GM12873 (cell line): ENCODE measurements around the gene USP2.
A peak's percentile ranks its signal among the peaks of the same experiment; 100 is the strongest.

Experiments used
- TF ChIP-seq, protein P1 (sequence below): IDR thresholded peaks from 2 replicates; pipeline ENCODE4 v1.5.1; 2012; ENCODE audit warnings: low read depth, mild to moderate bottlenecking, moderate library complexity, low read length, control low read depth; ENCODE audit not compliant: insufficient read depth; ENCODE audit errors: missing control alignments

Gene USP2

GRCh38 chr11:119357074-119357473 is 24.4 kb downstream of the USP2 start:
- TF ChIP-seq, protein P1, sequence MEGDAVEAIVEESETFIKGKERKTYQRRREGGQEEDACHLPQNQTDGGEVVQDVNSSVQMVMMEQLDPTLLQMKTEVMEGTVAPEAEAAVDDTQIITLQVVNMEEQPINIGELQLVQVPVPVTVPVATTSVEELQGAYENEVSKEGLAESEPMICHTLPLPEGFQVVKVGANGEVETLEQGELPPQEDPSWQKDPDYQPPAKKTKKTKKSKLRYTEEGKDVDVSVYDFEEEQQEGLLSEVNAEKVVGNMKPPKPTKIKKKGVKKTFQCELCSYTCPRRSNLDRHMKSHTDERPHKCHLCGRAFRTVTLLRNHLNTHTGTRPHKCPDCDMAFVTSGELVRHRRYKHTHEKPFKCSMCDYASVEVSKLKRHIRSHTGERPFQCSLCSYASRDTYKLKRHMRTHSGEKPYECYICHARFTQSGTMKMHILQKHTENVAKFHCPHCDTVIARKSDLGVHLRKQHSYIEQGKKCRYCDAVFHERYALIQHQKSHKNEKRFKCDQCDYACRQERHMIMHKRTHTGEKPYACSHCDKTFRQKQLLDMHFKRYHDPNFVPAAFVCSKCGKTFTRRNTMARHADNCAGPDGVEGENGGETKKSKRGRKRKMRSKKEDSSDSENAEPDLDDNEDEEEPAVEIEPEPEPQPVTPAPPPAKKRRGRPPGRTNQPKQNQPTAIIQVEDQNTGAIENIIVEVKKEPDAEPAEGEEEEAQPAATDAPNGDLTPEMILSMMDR: no peak

DNA sequence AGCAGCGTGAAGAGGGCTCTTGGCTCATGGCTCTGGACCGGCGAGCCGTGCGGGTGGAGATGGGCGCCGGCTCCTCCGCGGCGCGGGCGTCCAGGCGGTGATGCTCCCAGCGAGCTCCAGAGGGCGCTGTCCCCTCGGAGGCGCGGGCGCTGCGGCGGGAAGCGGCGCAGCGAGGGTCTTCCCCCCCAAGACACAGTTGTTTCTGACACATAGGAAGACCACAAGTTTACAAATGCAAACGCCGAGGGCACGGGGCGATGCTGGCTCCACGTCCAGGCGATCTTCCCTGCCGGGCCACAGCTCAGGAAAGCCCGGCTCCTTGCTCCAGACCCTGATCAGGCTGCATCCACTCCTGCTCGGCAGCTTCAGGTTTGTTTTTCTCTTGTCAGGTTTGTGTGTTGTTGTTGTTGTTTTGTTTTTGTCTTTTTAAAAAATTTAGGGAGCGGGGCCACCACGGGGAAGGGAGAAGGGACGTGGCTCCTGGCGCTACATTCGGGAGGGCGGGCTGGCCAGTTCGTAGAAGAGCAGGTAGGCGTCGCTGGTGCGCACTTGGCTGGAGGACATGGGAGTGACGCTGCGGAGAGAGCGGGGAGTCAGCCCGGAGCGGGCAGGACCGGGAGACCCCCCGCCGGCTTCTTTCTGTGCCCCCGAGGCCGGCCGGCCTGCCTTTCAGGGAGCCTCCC is 25.0 kb downstream of the USP2 start:
- TF ChIP-seq, protein P1: peak; percentile 89

- TF ChIP-seq, protein P1: no peak
Measured at GRCh38 chr11:119355091-119355843, 26.2 kb downstream of the USP2 start.

DNA sequence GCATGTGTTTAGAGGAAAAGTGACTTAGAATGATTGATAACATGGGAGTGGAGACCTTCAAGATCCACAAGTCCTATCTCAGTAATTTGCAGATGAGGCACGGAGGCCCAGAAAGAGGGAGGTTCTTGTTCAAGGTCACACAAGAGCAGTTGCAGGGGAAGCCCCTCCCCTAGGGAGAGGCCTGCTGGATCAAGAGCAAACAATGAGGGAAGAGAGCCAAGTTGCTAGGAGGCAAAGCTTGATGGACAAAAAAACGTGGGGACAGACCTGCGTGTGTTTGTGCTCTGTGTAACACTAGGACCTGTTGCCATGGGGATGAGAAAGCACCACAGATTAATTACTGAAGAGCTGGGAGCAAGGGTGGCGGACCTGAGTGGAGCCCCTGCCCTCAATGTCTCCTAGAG is 28.6 kb downstream of the USP2 start:
- TF ChIP-seq, protein P1: no peak

- TF ChIP-seq, protein P1: no peak
Measured at GRCh38 chr11:119351232-119351631, 30.3 kb downstream of the USP2 start.

GRCh38 chr11:119350302-119350701 is 31.2 kb downstream of the USP2 start:
- TF ChIP-seq, protein P1: no peak

DNA sequence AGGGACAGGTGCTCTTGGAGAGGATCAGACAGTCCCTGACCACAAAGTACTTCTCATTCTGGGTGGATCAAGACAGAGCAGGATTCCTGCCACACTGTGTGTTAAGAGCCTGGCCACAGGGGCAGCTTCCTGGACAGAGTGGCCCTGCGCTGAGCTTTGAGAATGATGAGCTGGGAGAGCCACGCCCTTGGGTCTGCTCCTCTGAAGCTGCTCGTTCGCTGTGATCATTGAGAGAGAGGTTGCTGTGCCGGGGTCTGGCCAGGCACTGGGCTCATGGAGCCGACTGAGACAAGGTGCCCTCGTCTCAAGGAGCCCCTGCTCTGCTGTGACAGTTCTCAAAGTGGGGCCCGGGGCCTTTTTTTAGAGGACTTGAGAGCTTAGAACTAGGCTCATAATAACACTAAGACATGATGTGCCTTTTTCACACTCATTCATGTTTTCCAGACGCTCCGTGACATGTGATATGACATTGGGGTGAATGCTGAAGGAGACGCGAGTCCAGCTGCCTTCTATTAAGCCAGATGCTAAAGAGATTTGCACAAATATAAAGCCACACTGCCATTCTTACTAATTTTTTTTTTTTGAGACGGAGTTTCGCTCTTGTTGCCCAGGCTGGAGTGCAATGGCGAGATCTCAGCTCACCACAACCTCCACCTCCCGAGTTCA is 33.4 kb downstream of the USP2 start:
- TF ChIP-seq, protein P1: no peak
